ENCODE measurements around the gene RAC3.

Gene RAC3

DNA sequence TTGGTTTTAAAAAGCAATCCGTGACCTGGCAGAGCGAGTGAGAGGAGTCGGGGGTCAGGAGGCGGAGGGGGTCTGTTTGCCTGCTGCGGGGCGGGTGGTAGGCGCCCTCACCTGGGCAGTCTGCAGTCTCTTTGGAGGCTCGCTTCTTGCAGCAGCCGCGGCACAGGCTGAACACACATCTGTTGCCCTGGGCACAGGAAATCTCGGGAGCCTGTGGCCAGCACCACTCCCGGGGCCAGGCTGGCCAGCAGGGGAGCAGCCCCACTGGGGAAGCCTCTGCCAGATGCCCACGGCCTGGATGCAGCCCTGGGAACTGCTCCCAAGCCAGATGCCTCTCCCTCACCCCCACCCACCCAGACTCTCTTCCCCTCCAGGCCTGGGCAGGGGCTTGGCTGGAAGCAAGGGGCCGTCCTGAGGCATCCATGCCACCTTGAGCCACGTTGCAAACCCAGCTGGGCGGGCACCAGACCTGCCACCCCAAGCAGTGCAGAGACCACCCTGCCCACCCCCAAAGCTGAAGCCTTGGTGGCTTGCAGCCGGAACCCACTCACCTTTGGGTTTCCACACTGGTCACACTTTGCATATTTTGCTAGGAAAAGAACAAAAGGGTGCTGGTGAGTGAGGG is 26.9 kb downstream of the RAC3 start:
- Histone ChIP-seq H3K4me3 (ENCODE audit: low read length) (no peak overlapping the region), H3K36me3 (ENCODE audit: control insufficient read depth, insufficient read depth, low read length, severe bottlenecking) (peaks cover 91% of the 10 kb centered on the region), H3K9me3 (ENCODE audit: control insufficient read depth, low read length) (no peaks in the 10 kb centered on the region), H3K9ac (ENCODE audit: low read length) (no peak overlapping the region), H3K27me3 (replicated peaks; ENCODE audit: control insufficient read depth, insufficient read depth, low read length) (no peaks in the 10 kb centered on the region), H3K4me1 (ENCODE audit: control insufficient read depth, insufficient read depth, low read length) (peaks cover 4% of the 10 kb centered on the region)
- no peak for DNase-seq (ENCODE audit: low read depth)

GRCh38 chr17:82058855-82059249 is 27.4 kb downstream of the RAC3 start:
- no peaks in the 10 kb centered on the region for H3K27me3 ChIP-seq (replicated peaks; ENCODE audit: control insufficient read depth, insufficient read depth, low read length)
- H3K9me3 ChIP-seq (ENCODE audit: control insufficient read depth, low read length): no peaks in the 10 kb centered on the region
- peaks cover 93% of the 10 kb centered on the region for H3K36me3 ChIP-seq (ENCODE audit: control insufficient read depth, insufficient read depth, low read length, severe bottlenecking)
- H3K9ac ChIP-seq (ENCODE audit: low read length): no peak overlapping the region
- peaks cover 5% of the 10 kb centered on the region for H3K4me1 ChIP-seq (ENCODE audit: control insufficient read depth, insufficient read depth, low read length)
- no peak for DNase-seq (ENCODE audit: low read depth)
- no peak overlapping the region for H3K4me3 ChIP-seq (ENCODE audit: low read length)

DNA sequence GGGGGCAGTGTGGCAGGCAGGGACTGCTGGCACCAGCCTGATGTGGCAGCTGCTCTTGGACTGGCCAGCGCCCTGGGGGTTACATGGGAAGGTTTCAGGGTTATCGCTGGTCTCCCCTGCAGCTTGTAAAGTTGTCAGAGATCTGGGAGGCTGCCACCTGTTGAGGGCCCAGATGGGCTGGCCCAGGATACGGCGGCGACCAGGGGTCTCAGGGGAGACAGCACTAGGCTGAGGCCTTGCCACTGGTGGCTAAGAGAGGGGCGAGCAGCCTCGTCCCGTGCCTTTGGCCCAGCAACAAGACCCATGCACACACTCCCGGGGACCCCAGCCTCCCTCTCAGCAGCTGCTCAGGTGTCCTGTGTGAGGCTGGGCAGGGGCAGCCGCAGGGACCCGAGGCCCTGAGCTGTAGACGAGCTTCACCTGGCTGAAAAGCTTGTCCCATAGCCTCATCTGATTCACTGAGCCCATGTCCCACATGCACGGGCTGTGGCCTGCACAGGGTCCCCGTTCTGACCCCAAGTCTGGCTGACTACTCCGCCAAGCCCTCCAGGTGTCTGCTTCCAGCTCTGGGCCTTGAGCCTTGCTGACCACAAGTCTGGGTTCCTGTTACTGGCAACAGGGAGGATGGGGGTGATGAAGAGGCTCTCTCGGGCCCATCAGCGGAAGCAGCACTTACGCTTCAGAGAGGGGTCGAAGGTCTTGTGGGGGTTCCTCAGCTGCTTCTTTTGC is 28.0 kb downstream of the RAC3 start:
- no peaks in the 10 kb centered on the region for H3K9me3 ChIP-seq (ENCODE audit: control insufficient read depth, low read length)
- DNase-seq (ENCODE audit: low read depth): no peak
- no peaks in the 10 kb centered on the region for H3K27me3 ChIP-seq (replicated peaks; ENCODE audit: control insufficient read depth, insufficient read depth, low read length)
- peaks cover 87% of the 10 kb centered on the region for H3K36me3 ChIP-seq (ENCODE audit: control insufficient read depth, insufficient read depth, low read length, severe bottlenecking)
- H3K4me3 ChIP-seq (ENCODE audit: low read length): no peak overlapping the region
- peaks cover 10% of the 10 kb centered on the region for H3K4me1 ChIP-seq (ENCODE audit: control insufficient read depth, insufficient read depth, low read length)
- no peak overlapping the region for H3K9ac ChIP-seq (ENCODE audit: low read length)

DNA sequence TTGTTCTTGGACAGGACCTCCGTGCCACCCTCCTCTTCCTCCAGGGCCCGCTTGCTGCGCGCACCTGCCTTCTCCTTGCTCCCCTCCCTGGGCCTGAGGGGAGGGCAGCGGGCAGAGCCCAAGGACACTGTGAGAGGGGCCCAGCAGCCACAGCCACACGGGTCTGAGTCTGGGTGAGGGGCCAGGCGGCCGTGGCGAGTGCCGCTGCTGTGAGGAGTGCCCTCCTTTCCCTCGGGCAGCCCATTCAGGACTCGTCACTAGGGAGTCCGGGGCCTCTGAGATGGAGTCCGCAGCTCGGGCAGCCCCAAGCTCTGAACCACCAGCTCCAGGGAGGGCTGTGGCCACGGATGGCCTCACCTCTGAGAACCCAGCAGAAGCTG is 28.5 kb downstream of the RAC3 start:
- H3K36me3 ChIP-seq (ENCODE audit: control insufficient read depth, insufficient read depth, low read length, severe bottlenecking): peaks cover 81% of the 10 kb centered on the region
- no peaks in the 10 kb centered on the region for H3K27me3 ChIP-seq (replicated peaks; ENCODE audit: control insufficient read depth, insufficient read depth, low read length)
- no peak overlapping the region for H3K4me3 ChIP-seq (ENCODE audit: low read length)
- no peak for DNase-seq (ENCODE audit: low read depth)
- H3K9ac ChIP-seq (ENCODE audit: low read length): no peak overlapping the region
- no peaks in the 10 kb centered on the region for H3K9me3 ChIP-seq (ENCODE audit: control insufficient read depth, low read length)
- H3K4me1 ChIP-seq (ENCODE audit: control insufficient read depth, insufficient read depth, low read length): peaks cover 14% of the 10 kb centered on the region

GRCh38 chr17:82060614-82061013 is 29.1 kb downstream of the RAC3 start:
- peaks cover 77% of the 10 kb centered on the region for H3K36me3 ChIP-seq (ENCODE audit: control insufficient read depth, insufficient read depth, low read length, severe bottlenecking)
- H3K9me3 ChIP-seq (ENCODE audit: control insufficient read depth, low read length): no peaks in the 10 kb centered on the region

DNA sequence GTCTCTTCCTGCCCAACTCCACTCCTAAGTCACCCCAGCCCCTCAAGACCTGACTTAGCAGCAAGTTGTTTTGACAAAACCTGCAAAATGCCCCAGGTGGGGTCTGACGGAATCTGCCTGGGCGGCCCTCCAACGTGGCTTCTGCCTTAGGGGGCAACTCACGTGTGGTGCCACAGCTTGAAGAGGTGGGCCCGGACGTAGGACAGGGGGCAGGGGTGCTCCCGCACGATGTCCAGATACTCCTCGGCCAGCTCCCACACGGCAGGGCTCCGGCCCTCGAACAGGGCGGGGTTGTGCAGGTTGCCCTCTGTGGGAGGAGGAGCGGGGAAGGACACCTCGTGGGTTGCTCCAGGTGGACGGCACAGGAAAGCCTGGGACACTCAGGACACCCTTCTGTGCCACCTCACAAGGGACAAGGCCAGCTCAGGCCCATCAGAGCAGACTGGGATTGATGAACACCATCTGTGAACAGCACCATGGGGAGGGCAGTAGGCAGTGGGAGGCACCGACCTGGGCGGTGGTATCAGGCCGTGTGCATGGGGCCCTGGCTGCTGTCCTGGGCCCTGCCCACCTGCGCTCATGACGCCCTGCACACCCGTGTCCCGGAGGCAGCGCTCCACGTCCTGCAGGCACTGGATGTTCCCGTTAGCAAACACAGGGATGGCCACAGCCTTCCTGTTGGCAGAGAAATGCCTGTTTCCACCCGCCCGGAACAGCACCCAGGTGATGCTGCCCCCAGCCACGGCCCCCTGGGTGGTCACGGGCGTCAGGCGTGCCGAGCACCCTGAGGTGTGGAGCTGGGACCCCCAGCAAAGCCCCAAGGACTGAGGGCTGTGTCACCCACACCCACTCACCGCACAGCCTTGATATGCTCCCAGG is 29.8 kb downstream of the RAC3 start:
- H3K4me3 ChIP-seq (ENCODE audit: low read length): no peak overlapping the region
- no peak overlapping the region for H3K9ac ChIP-seq (ENCODE audit: low read length)
- no peaks in the 10 kb centered on the region for H3K9me3 ChIP-seq (ENCODE audit: control insufficient read depth, low read length)
- H3K36me3 ChIP-seq (ENCODE audit: control insufficient read depth, insufficient read depth, low read length, severe bottlenecking): peaks cover 70% of the 10 kb centered on the region
- no peaks in the 10 kb centered on the region for H3K27me3 ChIP-seq (replicated peaks; ENCODE audit: control insufficient read depth, insufficient read depth, low read length)
- H3K4me1 ChIP-seq (ENCODE audit: control insufficient read depth, insufficient read depth, low read length): peaks cover 20% of the 10 kb centered on the region
- DNase-seq (ENCODE audit: low read depth): no peak

More at GRCh38 chr17:82060614-82061013, 29.1 kb downstream of the RAC3 start:
- Histone ChIP-seq H3K4me1 (ENCODE audit: control insufficient read depth, insufficient read depth, low read length) (peaks cover 14% of the 10 kb centered on the region), H3K4me3 (ENCODE audit: low read length) (no peak overlapping the region), H3K27me3 (replicated peaks; ENCODE audit: control insufficient read depth, insufficient read depth, low read length) (no peaks in the 10 kb centered on the region), H3K9ac (ENCODE audit: low read length) (no peak overlapping the region)
- DNase-seq (ENCODE audit: low read depth): no peak

- no peaks in the 10 kb centered on the region for H3K27me3 ChIP-seq (replicated peaks; ENCODE audit: control insufficient read depth, insufficient read depth, low read length)
- H3K4me3 ChIP-seq (ENCODE audit: low read length): no peak overlapping the region
- peaks cover 22% of the 10 kb centered on the region for H3K4me1 ChIP-seq (ENCODE audit: control insufficient read depth, insufficient read depth, low read length)
- DNase-seq (ENCODE audit: low read depth): no peak
- H3K9ac ChIP-seq (ENCODE audit: low read length): no peak overlapping the region
- no peaks in the 10 kb centered on the region for H3K9me3 ChIP-seq (ENCODE audit: control insufficient read depth, low read length)
- peaks cover 60% of the 10 kb centered on the region for H3K36me3 ChIP-seq (ENCODE audit: control insufficient read depth, insufficient read depth, low read length, severe bottlenecking)
Observed at GRCh38 chr17:82062076-82062983, 30.9 kb downstream of the RAC3 start.

GRCh38 chr17:82062984-82063368 is 31.5 kb downstream of the RAC3 start:
- Histone ChIP-seq H3K27me3 (replicated peaks; ENCODE audit: control insufficient read depth, insufficient read depth, low read length) (no peaks in the 10 kb centered on the region), H3K9ac (ENCODE audit: low read length) (no peak overlapping the region), H3K9me3 (ENCODE audit: control insufficient read depth, low read length) (no peaks in the 10 kb centered on the region), H3K4me1 (ENCODE audit: control insufficient read depth, insufficient read depth, low read length) (peaks cover 22% of the 10 kb centered on the region), H3K36me3 (ENCODE audit: control insufficient read depth, insufficient read depth, low read length, severe bottlenecking) (peaks cover 54% of the 10 kb centered on the region), H3K4me3 (ENCODE audit: low read length) (no peak overlapping the region)
- DNase-seq (ENCODE audit: low read depth): no peak

DNA sequence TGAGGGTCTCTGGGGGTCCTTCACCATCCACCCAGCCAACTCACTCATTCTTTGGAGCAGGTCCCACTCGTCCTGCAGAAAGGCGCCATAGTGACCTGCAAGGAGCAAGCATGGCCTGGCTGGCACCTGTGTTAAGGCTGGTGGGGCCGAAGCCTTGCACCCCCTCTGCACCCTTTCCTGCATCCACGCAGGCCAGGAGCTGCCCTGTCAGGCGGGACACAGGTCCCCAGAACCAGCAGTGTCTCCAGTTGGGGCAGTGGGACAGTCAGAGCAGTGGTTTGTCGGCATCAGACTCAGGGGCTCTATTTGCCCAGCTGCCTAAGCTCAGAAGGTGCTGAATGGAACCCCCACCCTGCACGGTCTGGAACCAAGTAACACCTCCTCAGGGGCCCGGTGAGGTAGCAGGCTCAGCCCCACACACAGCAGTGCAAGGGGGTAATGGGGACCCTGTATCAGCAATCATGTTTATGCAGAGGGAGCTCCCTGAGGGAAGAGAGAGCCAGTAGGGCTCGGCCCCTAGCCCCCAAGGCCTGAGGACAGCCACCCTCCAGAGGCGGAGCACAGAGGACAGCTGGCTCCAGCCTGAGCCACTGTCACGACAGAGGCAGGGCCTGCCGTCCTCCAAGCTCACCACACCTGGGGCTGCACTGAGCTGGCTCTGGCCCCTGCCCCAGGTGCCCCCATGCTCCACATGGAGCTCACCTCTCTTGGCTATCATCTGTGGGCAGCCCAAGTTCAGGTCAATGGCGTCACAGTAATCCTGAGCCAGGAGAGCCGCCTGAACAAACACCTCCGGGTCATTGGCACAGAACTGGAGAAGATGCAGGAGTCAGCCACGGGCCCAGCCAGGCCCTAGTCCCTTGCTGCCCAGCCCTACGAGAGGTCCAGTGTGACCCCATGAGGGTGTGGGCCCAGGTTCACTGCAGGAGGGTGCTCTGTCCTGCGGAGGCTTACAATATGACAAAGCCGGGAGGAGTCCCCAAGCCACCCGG is 32.2 kb downstream of the RAC3 start:
- DNase-seq (ENCODE audit: low read depth): no peak
- Histone ChIP-seq H3K9me3 (ENCODE audit: control insufficient read depth, low read length) (no peaks in the 10 kb centered on the region), H3K4me1 (ENCODE audit: control insufficient read depth, insufficient read depth, low read length) (peaks cover 22% of the 10 kb centered on the region), H3K9ac (ENCODE audit: low read length) (peak overlapping the region; percentile 96), H3K36me3 (ENCODE audit: control insufficient read depth, insufficient read depth, low read length, severe bottlenecking) (peaks cover 46% of the 10 kb centered on the region), H3K4me3 (ENCODE audit: low read length) (peak overlapping the region; percentile 89), H3K27me3 (replicated peaks; ENCODE audit: control insufficient read depth, insufficient read depth, low read length) (no peaks in the 10 kb centered on the region)
